IMR-90 (cell line): ENCODE measurements around the gene TOE1. TPM values are rescaled to one million over a fixed set of nuclear protein-coding genes. Genes with fewer than 3 reads are reported as not detected.
"Not testable (repeated sequence)": the region's sequence is repeated elsewhere in the genome, so short reads cannot be mapped to it uniquely, and the experiment has no call there.

Experiments used
- ATAC-seq: fragments of 200-7000 bp; cut with Tn5 transposase; 2 replicates; pipeline ENCODE4 v1.9.1; 2020; ENCODE audit warnings: low read depth, mild to moderate bottlenecking, moderate library complexity
- BruUV-seq: library from RNA; stranded (reverse); fragments of 400-500 nt; replicated peaks from 2 replicates; lab custom pipeline; 2021; lab: Mats Ljungman, UMichigan
- CTCF ChIA-PET: fragments of 300-600 bp; formaldehyde crosslinking; extraction: SDS; loops from one replicate; lab custom pipeline; 2021; ENCODE audit warnings: antibody characterized with exemption; lab: Yijun Ruan, JAX
- POLR2A ChIA-PET: fragments of 300-600 bp; sonication (Branson Sonifier 250); formaldehyde crosslinking; loops from one replicate; lab custom pipeline; 2022; ENCODE audit warnings: antibody characterized with exemption; ENCODE audit not compliant: unreplicated experiment; lab: Charles Lee
- DNase-seq: peaks from one replicate; pipeline ENCODE4 v3.0.0; 2013
- H2AFZ ChIP-seq: replicated peaks from 2 replicates; pipeline ENCODE3; 2013; ENCODE audit warnings: low read length, mild to moderate bottlenecking; ENCODE audit not compliant: poor library complexity
- H2AK5ac ChIP-seq: 2 replicates; pipeline ENCODE4 v1.6.1; 2013; ENCODE audit warnings: low read depth, low read length, inconsistent platforms
- H2AK9ac ChIP-seq: replicated peaks from 2 replicates; pipeline ENCODE3; 2013; ENCODE audit warnings: mild to moderate bottlenecking, low read depth, low read length, moderate library complexity; ENCODE audit not compliant: poor library complexity
- H2BK120ac ChIP-seq: 2 replicates; pipeline ENCODE4 v1.6.1; 2013; ENCODE audit warnings: low read depth, low read length, inconsistent platforms
- H2BK15ac ChIP-seq: 3 replicates; pipeline ENCODE4 v1.6.1; 2013; ENCODE audit warnings: low read depth, low read length, inconsistent platforms
- H2BK20ac ChIP-seq: 2 replicates; pipeline ENCODE4 v1.6.1; 2013; ENCODE audit warnings: low read depth, mild to moderate bottlenecking, inconsistent platforms, low read length, moderate library complexity
- H2BK5ac ChIP-seq: 2 replicates; pipeline ENCODE4 v1.6.1; 2013; ENCODE audit warnings: mild to moderate bottlenecking, low read depth, low read length, inconsistent platforms; ENCODE audit not compliant: poor library complexity, severe bottlenecking
- H3K14ac ChIP-seq: replicated peaks from 2 replicates; pipeline ENCODE4 v1.6.1; 2013; ENCODE audit warnings: low read depth, low read length, inconsistent platforms
- H3K18ac ChIP-seq: 2 replicates; pipeline ENCODE4 v1.6.1; 2013; ENCODE audit warnings: low read depth, low read length, control low read depth
- H3K23ac ChIP-seq: 2 replicates; pipeline ENCODE4 v1.6.1; 2013; ENCODE audit warnings: low read depth, low read length, inconsistent platforms
- H3K27ac ChIP-seq: 2 replicates; pipeline ENCODE4 v1.5.1; 2013; ENCODE audit warnings: mild to moderate bottlenecking, control low read depth, low read length; ENCODE audit not compliant: insufficient read depth
- H3K27me3 ChIP-seq: 2 replicates; pipeline ENCODE4 v1.6.1; 2013; ENCODE audit warnings: low read length; ENCODE audit not compliant: control insufficient read depth, insufficient read depth
- H3K36me3 ChIP-seq: 2 replicates; pipeline ENCODE4 v1.6.1; 2013; ENCODE audit warnings: low read length, mixed read lengths; ENCODE audit not compliant: control insufficient read depth, insufficient read depth
- H3K4ac ChIP-seq: 2 replicates; pipeline ENCODE4 v1.6.1; 2013; ENCODE audit warnings: low read depth, low read length, inconsistent platforms
- H3K4me1 ChIP-seq: 2 replicates; pipeline ENCODE4 v1.6.1; 2013; ENCODE audit warnings: low read length, mixed read lengths; ENCODE audit not compliant: control insufficient read depth, insufficient read depth
- H3K4me2 ChIP-seq: 2 replicates; pipeline ENCODE4 v1.6.1; 2013; ENCODE audit warnings: low read depth, mild to moderate bottlenecking, control low read depth, low read length, moderate library complexity
- H3K4me3 ChIP-seq: 2 replicates; pipeline ENCODE4 v1.5.1; 2013; ENCODE audit warnings: low read depth, mild to moderate bottlenecking, control low read depth, low read length, moderate library complexity; ENCODE audit not compliant: insufficient read depth
- H3K56ac ChIP-seq: 2 replicates; pipeline ENCODE4 v1.6.1; 2013; ENCODE audit warnings: low read length, inconsistent platforms; ENCODE audit not compliant: insufficient read depth; ENCODE audit errors: extremely low read depth
- H3K79me1 ChIP-seq, 2 experiments: 2 replicates each; pipeline ENCODE4 v1.6.1; 2013; ENCODE audit warnings: low read length in 2 of 2, inconsistent platforms in 1 of 2, low read depth in 1 of 2
- H3K9ac ChIP-seq: 2 replicates; pipeline ENCODE4 v1.6.1; 2013; ENCODE audit warnings: low read depth, low read length, control low read depth
- H3K9me1 ChIP-seq: 2 replicates; pipeline ENCODE4 v1.6.1; 2013; ENCODE audit warnings: low read length, inconsistent platforms; ENCODE audit not compliant: insufficient read depth
- H3K9me3 ChIP-seq: 2 replicates; pipeline ENCODE4 v1.6.1; 2013; ENCODE audit warnings: low read length; ENCODE audit not compliant: control insufficient read depth, insufficient read depth
- H4K20me1 ChIP-seq: 2 replicates; pipeline ENCODE4 v1.6.1; 2013; ENCODE audit warnings: low read length, inconsistent platforms; ENCODE audit not compliant: insufficient read depth
- H4K5ac ChIP-seq: 2 replicates; pipeline ENCODE4 v1.6.1; 2013; ENCODE audit warnings: mild to moderate bottlenecking, low read depth, low read length, control low read depth
- H4K8ac ChIP-seq, 2 experiments: 2 replicates each; pipeline ENCODE4 v1.6.1; 2013; ENCODE audit warnings: low read depth in 2 of 2, low read length in 2 of 2, control low read depth in 1 of 2, inconsistent platforms in 1 of 2
- H4K91ac ChIP-seq: 2 replicates; pipeline ENCODE4 v1.6.1; 2013; ENCODE audit warnings: low read depth, low read length, inconsistent platforms; ENCODE audit not compliant: insufficient read depth
- WGBS, 2 experiments: methylation state at CpG; one replicate each; pipeline versions ENCODE4 v1.1.5 to v1.1.7; 2013; ENCODE audit warnings: missing lambda C conversion rate in 2 of 2; ENCODE audit not compliant: insufficient read length in 1 of 2; ENCODE audit errors: extremely low coverage in 2 of 2; 5-methylcytosine and 5-hydroxymethylcytosine counted together
- dilution Hi-C: fragments of 300-500 bp; cut with HindIII; formaldehyde crosslinking; loops from one replicate; pipeline ENCODE4 v1.14.3; 2018; ENCODE audit warnings: low sequenced_read_pairs; ENCODE audit not compliant: unreplicated experiment
- in situ Hi-C: fragments of 300-500 bp; cut with MboI; formaldehyde crosslinking; loops from 3 replicates; pipeline ENCODE4 v1.14.3; 2019; ENCODE audit warnings: low sequenced_read_pairs, inconsistent platforms, mixed read lengths
- intact Hi-C: fragments of 100-400 bp; cut with micrococcal nuclease; formaldehyde crosslinking; loops from 2 replicates; pipeline ENCODE4 v1.10.0; 2022
- polyA plus RNA-seq, 3 experiments: library from polyadenylated mRNA; depleted of rRNA; stranded (reverse); fragments of >200 nt; gene quantifications; 2 replicates each; pipeline ENCODE4 v1.2.3, GENCODE V29; 2012; ENCODE audit warnings: low replicate concordance in 1 of 3
- total RNA-seq: library from RNA; depleted of rRNA; stranded (reverse); fragments of >200 nt; gene quantifications from 2 replicates; pipeline ENCODE4 v1.2.3, GENCODE V29; 2012
- TF ChIP-seq, protein P1 (sequence below): conservative IDR thresholded peaks from 2 replicates; pipeline ENCODE4 v1.5.1; 2012; ENCODE audit warnings: mild to moderate bottlenecking, low read depth, low read length, improper control_type of control experiment

TOE1 gene
- total and polyA plus RNA-seq, 2 of the 4 experiments (the other 2 are of a cell fraction) = 15.5 to 18.6 TPM

DNA sequence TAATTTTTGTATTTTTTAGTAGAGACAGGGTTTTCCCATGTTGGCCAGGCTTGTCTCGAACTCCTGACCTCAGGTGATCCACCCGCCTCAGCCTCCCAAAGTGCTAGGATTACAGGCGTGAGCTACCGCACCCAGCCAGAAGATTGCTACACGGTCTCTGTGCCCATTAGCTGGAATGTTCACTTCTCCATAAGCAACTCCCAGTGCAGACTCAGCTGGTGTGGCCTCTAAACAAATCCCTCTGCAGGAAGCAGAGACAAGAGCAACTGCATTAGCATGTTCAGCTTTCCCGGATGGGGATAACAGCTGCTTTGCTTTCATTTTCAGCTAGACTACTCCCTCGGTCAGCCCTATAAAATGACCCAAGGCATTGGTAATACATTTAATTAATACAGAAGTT is 21.0 kb downstream of the TOE1 start:
- TF ChIP-seq, protein P1, sequence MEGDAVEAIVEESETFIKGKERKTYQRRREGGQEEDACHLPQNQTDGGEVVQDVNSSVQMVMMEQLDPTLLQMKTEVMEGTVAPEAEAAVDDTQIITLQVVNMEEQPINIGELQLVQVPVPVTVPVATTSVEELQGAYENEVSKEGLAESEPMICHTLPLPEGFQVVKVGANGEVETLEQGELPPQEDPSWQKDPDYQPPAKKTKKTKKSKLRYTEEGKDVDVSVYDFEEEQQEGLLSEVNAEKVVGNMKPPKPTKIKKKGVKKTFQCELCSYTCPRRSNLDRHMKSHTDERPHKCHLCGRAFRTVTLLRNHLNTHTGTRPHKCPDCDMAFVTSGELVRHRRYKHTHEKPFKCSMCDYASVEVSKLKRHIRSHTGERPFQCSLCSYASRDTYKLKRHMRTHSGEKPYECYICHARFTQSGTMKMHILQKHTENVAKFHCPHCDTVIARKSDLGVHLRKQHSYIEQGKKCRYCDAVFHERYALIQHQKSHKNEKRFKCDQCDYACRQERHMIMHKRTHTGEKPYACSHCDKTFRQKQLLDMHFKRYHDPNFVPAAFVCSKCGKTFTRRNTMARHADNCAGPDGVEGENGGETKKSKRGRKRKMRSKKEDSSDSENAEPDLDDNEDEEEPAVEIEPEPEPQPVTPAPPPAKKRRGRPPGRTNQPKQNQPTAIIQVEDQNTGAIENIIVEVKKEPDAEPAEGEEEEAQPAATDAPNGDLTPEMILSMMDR = 0 out of 2 replicates have a peak, but pooled peaks have one; percentile 11
- peak; percentile 75 for DNase-seq
- H3K23ac ChIP-seq, H3K27me3 ChIP-seq, H2BK15ac ChIP-seq, H2BK20ac ChIP-seq, H3K4me1 ChIP-seq, H3K9me3 ChIP-seq, H2BK120ac ChIP-seq, dilution Hi-C loops, H3K27ac ChIP-seq, H3K14ac ChIP-seq, H4K5ac ChIP-seq, H3K18ac ChIP-seq, H2AK9ac ChIP-seq, H2AK5ac ChIP-seq, H3K36me3 ChIP-seq, H3K4me3 ChIP-seq, BruUV-seq, H2BK5ac ChIP-seq, H3K9ac ChIP-seq, H4K20me1 ChIP-seq, H3K4me2 ChIP-seq, H3K56ac ChIP-seq, H3K4ac ChIP-seq, H3K79me1 ChIP-seq, in situ Hi-C loops, H3K9me1 ChIP-seq, H4K91ac ChIP-seq: not testable (repeated sequence)
- ChIA-PET POLR2A (interaction anchor here (0.6 kb wide), 2 partner anchors 9 to 350 kb away, joined by 3 to 8 read pairs; no protein-coding TSS in a partner anchor), CTCF (interaction anchor here (0.5 to 8.1 kb wide), 10 partner anchors 12 to 217 kb away, joined by 3 to 95 read pairs (median 4); partner anchors contain the start of gene TESK2)
- peak; percentile 94 for ATAC-seq
- peak overlapping the region in 1 of 2 experiments; percentile 57; a peak in 2 of 4 replicates for H4K8ac ChIP-seq
- WGBS, 2 experiments = 92% methylated on average over 2 of the region's 7 CpGs; no CpG with 5 or more reads in 1 of the 2 experiments
- H2AFZ ChIP-seq = peak overlapping the region; percentile 74
- intact Hi-C loops = loop anchor here (1.0 to 2.0 kb wide), 3 partner anchors 56 to 209 kb away; no protein-coding TSS in a partner anchor
